K562 (cell line): ENCODE results near the gene XRCC5. TPM values are rescaled to one million over a fixed set of nuclear protein-coding genes. Genes with fewer than 3 reads are reported as not detected.

Experiments
- ATAC-seq: fragments of 200-7000 bp; cut with Tn5 transposase; 3 replicates; pipeline ENCODE4 v1.9.1; 2020; ENCODE audit warnings: moderate library complexity
- BruUV-seq: library from RNA; stranded (reverse); fragments of 400-500 nt; replicated peaks from 2 replicates; lab custom pipeline; 2021; lab: Mats Ljungman, UMichigan
- CTCF ChIA-PET: fragments of 300-600 bp; formaldehyde crosslinking; extraction: SDS; loops from one replicate; lab custom pipeline; 2021; ENCODE audit warnings: low intra/inter-chr PET ratio; lab: Yijun Ruan, JAX
- POLR2A ChIA-PET: fragments of 300-600, 350-650 bp; sonication (Branson Sonifier 250); formaldehyde crosslinking; extraction: SDS; loops from one replicate; lab custom pipeline; 2021; ENCODE audit warnings: antibody characterized with exemption, inconsistent platforms; lab: Yijun Ruan, JAX
- DNase-seq, 4 experiments: peaks; one replicate each; pipeline versions ENCODE4 v3.0.0 to v3.0.0-alpha.2; 2011 to 2018; ENCODE audit warnings: low spot score in 3 of 4, mixed read lengths in 3 of 4; ENCODE audit errors: extremely low read depth in 1 of 4
- FAIRE-seq: peaks from 2 replicates; lab custom pipeline; 2011; peaks lifted over from hg19 to GRCh38; lab: Jason Lieb, UNC
- H2AFZ ChIP-seq: 2 replicates; pipeline ENCODE4 v1.6.0; 2011; ENCODE audit warnings: low read depth, low read length, control low read depth, inconsistent platforms
- H3K27ac ChIP-seq: fragments of 200-600 bp; 3 replicates; pipeline ENCODE4 v1.8.0; 2011; ENCODE audit warnings: low read depth, mild to moderate bottlenecking, control low read depth, inconsistent platforms, low read length, moderate library complexity, mixed read lengths; ENCODE audit errors: extremely low read depth
- H3K27me3 ChIP-seq, 2 experiments: fragments of 300-600 bp in 1 of 2; 2 replicates in 1 of 2; 3 replicates in 1 of 2; pipeline versions ENCODE4 v1.6.0 to v1.8.0; 2011; ENCODE audit warnings: inconsistent platforms in 2 of 2, low read length in 2 of 2, mild to moderate bottlenecking in 1 of 2, mixed read lengths in 1 of 2, moderate library complexity in 1 of 2; ENCODE audit not compliant: control insufficient read depth in 2 of 2, insufficient read depth in 2 of 2
- H3K36me3 ChIP-seq: fragments of 300-600 bp; 3 replicates; pipeline ENCODE4 v1.8.0; 2011; ENCODE audit warnings: mild to moderate bottlenecking, low read length, inconsistent platforms; ENCODE audit not compliant: control insufficient read depth, insufficient read depth
- H3K4me1 ChIP-seq, 2 experiments: fragments of 200-600 bp in 1 of 2; replicated peaks in 1 of 2; 2 replicates in 1 of 2; 3 replicates in 1 of 2; pipeline versions ENCODE4 v1.5.1 to v1.8.0; 2011; ENCODE audit warnings: inconsistent platforms in 2 of 2, low read length in 2 of 2, mild to moderate bottlenecking in 1 of 2, mixed read lengths in 1 of 2, moderate library complexity in 1 of 2; ENCODE audit not compliant: control insufficient read depth in 2 of 2, insufficient read depth in 2 of 2
- H3K4me2 ChIP-seq: 2 replicates; pipeline ENCODE4 v1.6.1; 2011; ENCODE audit warnings: low read length, control low read depth, inconsistent platforms, mixed read lengths; ENCODE audit not compliant: insufficient read depth
- H3K4me3 ChIP-seq: fragments of 200-600 bp; sonication (generic), shearing (Covaris generic); 2 replicates; pipeline ENCODE4 v1.5.1; 2016; ENCODE audit warnings: control low read depth, inconsistent platforms
- H3K79me2 ChIP-seq: fragments of 200-600 bp; 3 replicates; pipeline ENCODE4 v1.8.0; 2011; ENCODE audit warnings: low read length, inconsistent platforms; ENCODE audit not compliant: control insufficient read depth, insufficient read depth
- H3K9ac ChIP-seq, 2 experiments: 2 replicates each; pipeline versions ENCODE4 v1.6.0 to v1.6.1; 2011; ENCODE audit warnings: low read depth in 2 of 2, low read length in 2 of 2, control low read depth in 1 of 2, inconsistent platforms in 1 of 2, mild to moderate bottlenecking in 1 of 2, mixed read lengths in 1 of 2; ENCODE audit not compliant: insufficient read depth in 1 of 2
- H3K9me1 ChIP-seq: one replicate; pipeline ENCODE4 v1.6.0; 2011; ENCODE audit warnings: inconsistent platforms, mild to moderate bottlenecking, low read length, moderate library complexity; ENCODE audit not compliant: control insufficient read depth, insufficient read depth
- H3K9me3 ChIP-seq: replicated peaks from 2 replicates; pipeline ENCODE4 v1.5.1; 2011; ENCODE audit warnings: low read depth, low read length, inconsistent platforms; ENCODE audit not compliant: control insufficient read depth, insufficient read depth
- H4K20me1 ChIP-seq: replicated peaks from 2 replicates; pipeline ENCODE4 v1.6.1; 2011; ENCODE audit warnings: low read length, inconsistent platforms, mixed read lengths; ENCODE audit not compliant: control insufficient read depth, insufficient read depth
- ATF1 ChIP-seq, 2 experiments: fragments of 450-650 bp in 1 of 2; IDR thresholded peaks; 2 replicates each; pipeline ENCODE4 v1.6.1; 2016; ENCODE audit warnings: missing compliant biosample characterization in 1 of 2, missing genetic modification characterization in 1 of 2
- ATF7 ChIP-seq: fragments of 450-650 bp; IDR thresholded peaks from 2 replicates; pipeline ENCODE4 v1.7.1; 2014; ENCODE audit warnings: mild to moderate bottlenecking, moderate library complexity
- CBFA2T3 ChIP-seq: fragments of 450-650 bp; IDR thresholded peaks from 2 replicates; pipeline ENCODE4 v1.6.1; 2017
- DNMT1 ChIP-seq: fragments of 450-650 bp; IDR thresholded peaks from 2 replicates; pipeline ENCODE4 v1.6.1; 2016; ENCODE audit warnings: antibody characterized with exemption, mild to moderate bottlenecking
- FOS ChIP-seq: IDR thresholded peaks from 3 replicates; pipeline ENCODE4 v1.6.1; 2011; ENCODE audit not compliant: insufficient read length; ENCODE audit errors: extremely low read depth
- MAZ ChIP-seq, 2 experiments: fragments of 450-650 bp in 1 of 2; sonication (generic) in 1 of 2; formaldehyde crosslinking; IDR thresholded peaks in 1 of 2; conservative IDR thresholded peaks in 1 of 2; 2 replicates each; pipeline versions ENCODE4 v1.4.0 to v1.5.0; 2020; ENCODE audit warnings: mild to moderate bottlenecking in 1 of 2, missing genetic modification reagents in 1 of 2
- MBD2 ChIP-seq: sonication (generic); IDR thresholded peaks from 2 replicates; pipeline ENCODE4 v1.6.1; 2016; ENCODE audit warnings: low read depth, borderline replicate concordance
- MIER1 ChIP-seq: fragments of 450-650 bp; IDR thresholded peaks from 2 replicates; pipeline ENCODE4 v1.6.1; 2016; ENCODE audit warnings: antibody characterized with exemption, mild to moderate bottlenecking, low read depth
- REST ChIP-seq, 2 experiments: fragments of 450-650 bp; formaldehyde crosslinking in 1 of 2; IDR thresholded peaks; 2 replicates each; pipeline versions ENCODE4 v1.4.0 to v1.6.1; 2014 to 2020; ENCODE audit warnings: mild to moderate bottlenecking in 2 of 2, borderline replicate concordance in 1 of 2, low read depth in 1 of 2
- TAF7 ChIP-seq: fragments of 450-650 bp; IDR thresholded peaks from 2 replicates; pipeline ENCODE4 v1.6.1; 2016; ENCODE audit warnings: missing genetic modification characterization, missing compliant biosample characterization
- TEAD4 ChIP-seq, 2 experiments: sonication (generic) in 1 of 2; formaldehyde crosslinking in 1 of 2; IDR thresholded peaks; 2 replicates each; pipeline versions ENCODE4 v1.6.1 to v1.8.0; 2012 to 2022; ENCODE audit warnings: borderline replicate concordance in 1 of 2, inconsistent platforms in 1 of 2, low read length in 1 of 2, mild to moderate bottlenecking in 1 of 2, missing genetic modification reagents in 1 of 2
- ZNF766 ChIP-seq: fragments of 200-800 bp; sonication (Bioruptor generic); conservative IDR thresholded peaks from 2 replicates; pipeline ENCODE4 v1.6.1; 2016; ENCODE audit warnings: missing genetic modification characterization, missing compliant biosample characterization
- WGBS: fragments of 100-300 bp; shearing (Covaris generic); methylation state at CpG from one replicate; pipeline ENCODE4 v1.1.6; 2016; ENCODE audit warnings: low coverage, mixed read lengths; ENCODE audit not compliant: insufficient coverage; ENCODE audit errors: missing lambda C conversion rate; 5-methylcytosine and 5-hydroxymethylcytosine counted together
- in situ Hi-C: fragments of 300-500 bp; cut with MboI; formaldehyde crosslinking; loops from 4 replicates; pipeline ENCODE4 v1.15.0; 2018; ENCODE audit warnings: inconsistent platforms, mixed read lengths
- intact Hi-C: fragments of 100-400 bp; cut with micrococcal nuclease; formaldehyde crosslinking; loops from 2 replicates; pipeline ENCODE4 v1.14.2; 2022
- polyA plus RNA-seq, 8 experiments: library from polyadenylated mRNA; depleted of rRNA in 4 of 8; stranded (reverse) in 5 of 8; unstranded in 3 of 8; fragments of >200 nt; fragmentation: Nextera tagmentation in 2 of 8; fragmentation: Illumina TruSeq in 1 of 8; extraction: Ambion mirVana in 2 of 8; extraction: Trizol in 1 of 8; gene quantifications; 2 replicates each; pipeline versions ENCODE4 v1.2.1 to v1.2.3, GENCODE V29; 2011 to 2014; ENCODE audit warnings: inconsistent platforms in 1 of 8, missing spikeins in 1 of 8
- total RNA-seq, 7 experiments: library from RNA; depleted of rRNA in 6 of 7; stranded (reverse); fragments of >200 nt in 6 of 7; fragmentation: Illumina TruSeq in 2 of 7; extraction: Trizol in 2 of 7; gene quantifications; 2 replicates each; pipeline versions ENCODE4 v1.2.1 to v1.2.3, GENCODE V29; 2011 to 2021; ENCODE audit warnings: low replicate concordance in 1 of 7

The XRCC5 gene
- total and polyA plus RNA-seq, 9 of the 15 experiments (the other 6 are each of a cell fraction or from before 2014, with no cell fraction given), result 168 to 551 (median 297) TPM

DNA sequence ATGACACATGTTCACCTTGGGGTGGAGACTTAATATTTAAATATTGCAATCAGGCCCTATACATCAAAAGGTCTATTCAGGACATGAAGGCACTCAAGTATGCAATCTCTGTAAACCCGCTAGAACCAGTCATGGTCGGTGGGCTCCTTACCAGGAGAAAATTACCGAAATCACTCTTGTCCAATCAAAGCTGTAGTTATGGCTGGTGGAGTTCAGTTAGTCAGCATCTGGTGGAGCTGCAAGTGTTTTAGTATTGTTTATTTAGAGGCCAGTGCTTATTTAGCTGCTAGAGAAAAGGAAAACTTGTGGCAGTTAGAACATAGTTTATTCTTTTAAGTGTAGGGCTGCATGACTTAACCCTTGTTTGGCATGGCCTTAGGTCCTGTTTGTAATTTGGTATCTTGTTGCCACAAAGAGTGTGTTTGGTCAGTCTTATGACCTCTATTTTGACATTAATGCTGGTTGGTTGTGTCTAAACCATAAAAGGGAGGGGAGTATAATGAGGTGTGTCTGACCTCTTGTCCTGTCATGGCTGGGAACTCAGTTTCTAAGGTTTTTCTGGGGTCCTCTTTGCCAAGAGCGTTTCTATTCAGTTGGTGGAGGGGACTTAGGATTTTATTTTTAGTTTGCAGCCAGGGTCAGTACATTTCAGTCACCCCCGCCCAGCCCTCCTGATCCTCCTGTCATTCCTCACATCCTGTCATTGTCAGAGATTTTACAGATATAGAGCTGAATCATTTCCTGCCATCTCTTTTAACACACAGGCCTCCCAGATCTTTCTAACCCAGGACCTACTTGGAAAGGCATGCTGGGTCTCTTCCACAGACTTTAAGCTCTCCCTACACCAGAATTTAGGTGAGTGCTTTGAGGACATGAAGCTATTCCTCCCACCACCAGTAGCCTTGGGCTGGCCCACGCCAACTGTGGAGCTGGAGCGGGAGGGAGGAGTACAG, 108.1 kb downstream of the XRCC5 start:
- H3K4me3 ChIP-seq, result no peak overlapping the region
- TF ChIP-seq TAF7 (0 out of 2 replicates have a peak, but pooled peaks have one; percentile 23), MIER1 (no peak), CBFA2T3 (peak; percentile 43; the same call in 1 of the 2 replicates), FOS (peak; percentile 14), REST (IDR thresholded peaks at IDR 0.05; ENCODE audit: borderline replicate concordance) (peak; percentile 41), REST (CRISPR knock-in tag; IDR thresholded peaks at IDR 0.05; ENCODE audit: low read depth) (no peak), DNMT1 (no peak), ATF1 (CRISPR knock-in tag; IDR thresholded peaks at IDR 0.05) (no peak), ATF1 (tag; IDR thresholded peaks at IDR 0.05) (peak; percentile 51), MBD2 (peak; percentile 27; the same call in 1 of the 2 replicates), ATF7 (peak; percentile 97), MAZ (CRISPR knock-in tag; conservative IDR thresholded peaks at IDR 0.05 in 1 of 2, IDR thresholded peaks at IDR 0.05 in 1 of 2) (peak in 1 of 2 experiments; percentile 35; a peak in 1 of 4 replicates), ZNF766 (peak; percentile 51; the same call in 1 of the 2 replicates), TEAD4 (IDR thresholded peaks at IDR 0.05; ENCODE audit: low read length) (peak; percentile 34; the same call in 1 of the 2 replicates), TEAD4 (CRISPR knock-in tag; IDR thresholded peaks at IDR 0.05; ENCODE audit: borderline replicate concordance) (no peak)

More for the DNA sequence above, 108.1 kb downstream of the XRCC5 start:
- H3K9me3 ChIP-seq, result no peaks in the 10 kb centered on the region
- H3K27me3 ChIP-seq, result no peaks in the 10 kb centered on the region
- no peaks in the 10 kb centered on the region for H4K20me1 ChIP-seq
- CTCF ChIA-PET, result no interaction called here
- DNase-seq (peak; percentile 10 to 65 (median 36)), ATAC-seq (peak; percentile 73), FAIRE-seq (peak; percentile 81)
- in situ Hi-C loops, result loop anchor here (25.0 kb wide), 1 partner anchor 445 kb away; no protein-coding TSS in a partner anchor
- H3K27ac ChIP-seq, result peak overlapping the region; percentile 67
- intact Hi-C loops, result no loop called here
- POLR2A ChIA-PET, result interaction anchor here (0.7 to 1.7 kb wide), 3 partner anchors 11 to 40 kb away, joined by 3 to 6 read pairs (median 3); no protein-coding TSS in a partner anchor
- no peaks in the 10 kb centered on the region for H3K9me1 ChIP-seq
- peaks cover 0 to 25% of the 10 kb centered on the region in 2 experiments; a peak in 4 of 5 replicates for H3K4me1 ChIP-seq
- H3K9ac ChIP-seq, result peak overlapping the region; percentile 1 to 52; a peak in 3 of 4 replicates
- BruUV-seq, result no TSS peak
- no peaks in the 10 kb centered on the region for H3K79me2 ChIP-seq
- peak overlapping the region; percentile 51 for H3K4me2 ChIP-seq
- H2AFZ ChIP-seq, result peak overlapping the region; percentile 54; the same call in 1 of the 2 replicates
- 13% methylated on average over 7 of the region's 7 CpGs for WGBS
- H3K36me3 ChIP-seq, result no peaks in the 10 kb centered on the region
